GM12873 (cell line): ENCODE measurements around the gene KIAA1217.

Experiments used
- CTCF ChIP-seq: IDR thresholded peaks from 2 replicates; pipeline ENCODE4 v1.5.1; 2012; ENCODE audit warnings: low read depth, mild to moderate bottlenecking, moderate library complexity, low read length, control low read depth; ENCODE audit not compliant: insufficient read depth; ENCODE audit errors: missing control alignments

KIAA1217 gene

DNA sequence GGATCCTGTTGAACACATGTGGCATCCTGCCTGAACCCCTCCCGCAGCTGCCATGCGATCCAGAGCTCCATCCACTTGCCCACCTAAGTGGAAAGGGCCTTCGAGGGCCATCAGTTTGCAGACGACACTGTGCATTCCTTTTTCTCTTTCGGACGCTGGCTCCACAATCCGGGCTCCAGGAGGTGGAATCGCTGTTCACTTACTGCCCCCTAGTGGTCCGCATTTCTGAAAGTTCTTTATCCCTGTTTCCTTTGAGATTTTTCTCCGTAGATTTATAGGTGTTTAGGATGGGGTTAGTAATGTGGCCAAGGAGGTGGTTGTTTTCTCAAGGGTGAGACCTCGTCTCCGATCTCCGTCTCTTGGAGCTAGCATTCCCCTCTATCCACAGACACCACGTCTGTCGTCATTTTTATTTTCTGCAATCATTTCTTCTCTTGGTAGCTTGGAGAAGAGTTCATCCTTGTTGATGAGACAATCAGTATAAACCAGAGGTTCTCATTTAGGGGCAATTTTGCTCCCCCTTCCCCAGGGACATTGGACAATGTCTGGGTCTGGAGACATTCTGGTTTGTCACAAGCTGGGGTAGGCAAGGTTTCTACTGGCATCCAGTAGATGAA, 310.2 kb downstream of the KIAA1217 start:
- TF ChIP-seq CTCF = peak; percentile 77

GRCh38 chr10:24519950-24520349, 311.0 kb downstream of the KIAA1217 start:
- no peak for TF ChIP-seq CTCF

DNA sequence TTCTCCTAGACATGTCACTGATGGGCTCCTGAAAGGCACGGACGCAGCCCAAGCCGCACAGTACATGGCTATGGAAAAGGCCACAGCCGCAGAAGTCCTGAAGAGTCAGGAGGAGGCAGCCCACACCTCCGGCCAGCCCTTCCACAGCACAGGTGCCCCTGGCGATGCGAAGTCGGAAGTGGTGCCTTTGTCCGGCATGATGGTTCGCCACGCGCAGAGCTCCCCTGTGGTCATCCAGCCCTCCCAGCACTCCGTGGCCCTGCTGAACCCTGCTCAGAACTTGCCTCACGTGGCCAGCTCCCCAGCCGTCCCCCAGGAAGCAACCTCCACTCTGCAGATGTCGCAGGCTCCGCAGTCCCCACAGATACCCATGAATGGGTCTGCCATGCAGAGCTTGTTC, 315.4 kb downstream of the KIAA1217 start:
- TF ChIP-seq CTCF = no peak

DNA sequence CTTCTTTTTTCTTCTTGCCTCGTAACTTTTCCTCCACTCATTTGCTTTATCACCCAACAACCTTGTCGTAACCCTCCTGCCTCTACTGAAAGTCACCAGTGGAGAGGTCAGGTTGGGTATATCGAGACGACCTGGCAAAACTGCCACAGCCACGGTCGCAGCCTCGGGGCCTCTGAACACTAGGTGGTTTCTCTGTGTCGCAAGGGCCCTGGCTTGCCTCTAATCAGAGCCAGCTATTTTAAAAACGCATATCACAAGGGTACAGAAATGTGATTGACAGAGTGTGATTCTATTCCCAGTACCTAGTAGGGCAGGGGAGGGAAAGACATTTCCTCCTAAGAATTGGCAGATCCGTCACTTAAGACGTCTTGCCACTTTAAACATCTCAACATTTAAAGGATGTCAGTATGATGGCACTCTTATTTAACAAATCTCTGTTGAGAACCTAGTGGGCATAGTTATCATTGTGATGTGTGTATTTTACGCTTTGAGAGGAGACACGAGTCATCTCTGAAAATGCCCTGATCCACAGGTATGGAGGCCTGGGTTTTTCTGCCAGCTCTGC, 317.2 kb downstream of the KIAA1217 start:
- TF ChIP-seq CTCF = no peak

DNA sequence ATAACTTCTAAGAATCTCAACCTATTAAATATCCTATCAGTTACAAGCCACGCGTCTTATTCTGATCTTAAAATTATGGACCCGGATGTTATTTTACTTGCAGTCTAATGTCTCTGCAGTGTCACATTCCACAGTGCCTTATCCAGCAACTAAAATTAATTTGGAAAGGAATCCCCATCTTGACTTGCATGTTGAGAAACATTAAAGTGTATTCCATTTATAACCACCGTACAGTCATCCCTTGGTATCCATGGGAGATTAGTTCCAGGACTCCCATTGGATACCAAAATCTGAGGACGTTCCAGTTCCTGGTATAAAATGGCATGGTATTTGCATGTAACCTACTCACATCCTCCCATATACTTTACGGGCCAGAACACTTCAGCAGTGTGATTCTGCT, 320.0 kb downstream of the KIAA1217 start:
- TF ChIP-seq CTCF = no peak

- no peak for TF ChIP-seq CTCF
Measured at GRCh38 chr10:24531439-24531838, 322.5 kb downstream of the KIAA1217 start.

DNA sequence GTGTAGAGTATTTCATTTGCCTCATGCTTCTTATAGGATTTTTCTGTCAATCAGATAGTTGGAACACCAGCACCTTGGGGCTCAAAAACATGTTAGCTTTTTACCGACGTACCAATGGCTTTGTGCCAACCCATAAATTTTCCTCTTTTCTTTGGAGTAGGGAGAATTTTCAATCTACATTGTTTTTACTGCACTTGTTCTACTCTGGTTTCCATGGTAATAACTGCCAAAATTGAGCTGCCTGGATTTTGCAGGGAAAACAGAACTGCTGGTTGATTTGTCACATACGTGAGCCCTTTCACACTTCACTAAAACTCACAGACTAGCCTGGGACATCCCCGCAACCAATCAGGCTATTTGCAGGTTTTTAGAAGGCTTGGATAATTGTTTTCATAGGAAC, 325.0 kb downstream of the KIAA1217 start:
- TF ChIP-seq CTCF = no peak
